Activated CD4-positive, CD25-positive, alpha-beta regulatory T cell treated with anti-CD3 and anti-CD28 coated beads, Interleukin-2, amount 50 U/mL, for 16 hours (primary cell): Measurements from ENCODE around the gene RPTOR.

ENCODE experiments used
- DNase-seq: peaks from one replicate; pipeline ENCODE4 v3.0.0-alpha.2; 2020; ENCODE audit warnings: low read depth, low spot score

Gene RPTOR

DNA sequence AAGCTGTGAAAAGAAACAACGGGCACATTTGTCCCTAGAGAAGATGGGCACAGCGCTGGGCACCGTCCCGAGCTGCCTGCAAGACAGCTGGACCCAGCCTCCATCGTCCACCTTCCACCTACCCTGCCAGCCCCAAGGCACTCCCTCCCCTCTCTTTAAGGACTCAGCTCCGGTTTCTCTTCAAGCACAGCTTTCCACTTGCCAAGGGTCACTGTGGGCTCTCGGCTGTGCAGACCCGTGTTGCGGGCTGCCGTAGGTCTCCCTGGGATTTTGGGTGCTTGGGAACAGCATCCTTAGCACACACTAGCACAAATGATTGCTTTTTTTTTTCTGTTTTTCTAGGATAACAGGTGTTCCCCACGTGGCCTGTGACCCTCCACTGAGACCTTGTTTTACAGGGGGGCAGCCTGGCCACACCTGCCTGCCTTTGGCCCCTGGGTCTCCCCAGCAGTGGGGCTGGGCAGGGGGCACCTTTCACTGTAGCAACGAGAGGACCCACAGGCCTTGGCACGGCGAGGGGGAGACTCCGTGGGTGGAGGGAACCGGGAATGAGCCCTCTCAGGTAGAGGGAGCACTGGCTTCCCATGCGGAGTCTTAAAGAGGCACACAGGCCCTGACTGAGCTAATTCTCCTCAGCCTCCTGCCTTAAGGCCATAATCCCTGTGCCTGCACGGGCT lies 448.4 kb downstream of the RPTOR start:
- no peak for DNase-seq

DNA sequence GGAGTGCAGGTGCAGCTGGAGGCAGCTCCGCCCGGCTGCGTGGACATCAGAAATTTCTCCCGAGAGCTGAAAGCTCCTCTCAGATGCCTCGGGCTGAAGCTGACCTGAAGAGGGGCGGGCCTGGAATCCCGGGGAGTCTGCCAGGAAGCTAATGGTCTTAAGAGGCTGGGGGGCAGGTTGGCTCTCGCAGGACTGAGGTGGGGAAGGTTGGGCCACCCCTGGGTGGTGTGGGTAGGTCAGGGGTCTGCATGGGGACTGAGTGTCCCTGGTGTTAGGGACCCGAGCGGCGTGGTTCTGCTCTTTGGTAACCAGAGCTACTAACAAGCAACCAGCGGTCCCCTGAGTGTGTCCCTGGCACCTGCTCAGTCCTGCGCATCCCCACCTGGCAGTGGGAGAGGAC lies 450.5 kb downstream of the RPTOR start:
- DNase-seq, result no peak

DNA sequence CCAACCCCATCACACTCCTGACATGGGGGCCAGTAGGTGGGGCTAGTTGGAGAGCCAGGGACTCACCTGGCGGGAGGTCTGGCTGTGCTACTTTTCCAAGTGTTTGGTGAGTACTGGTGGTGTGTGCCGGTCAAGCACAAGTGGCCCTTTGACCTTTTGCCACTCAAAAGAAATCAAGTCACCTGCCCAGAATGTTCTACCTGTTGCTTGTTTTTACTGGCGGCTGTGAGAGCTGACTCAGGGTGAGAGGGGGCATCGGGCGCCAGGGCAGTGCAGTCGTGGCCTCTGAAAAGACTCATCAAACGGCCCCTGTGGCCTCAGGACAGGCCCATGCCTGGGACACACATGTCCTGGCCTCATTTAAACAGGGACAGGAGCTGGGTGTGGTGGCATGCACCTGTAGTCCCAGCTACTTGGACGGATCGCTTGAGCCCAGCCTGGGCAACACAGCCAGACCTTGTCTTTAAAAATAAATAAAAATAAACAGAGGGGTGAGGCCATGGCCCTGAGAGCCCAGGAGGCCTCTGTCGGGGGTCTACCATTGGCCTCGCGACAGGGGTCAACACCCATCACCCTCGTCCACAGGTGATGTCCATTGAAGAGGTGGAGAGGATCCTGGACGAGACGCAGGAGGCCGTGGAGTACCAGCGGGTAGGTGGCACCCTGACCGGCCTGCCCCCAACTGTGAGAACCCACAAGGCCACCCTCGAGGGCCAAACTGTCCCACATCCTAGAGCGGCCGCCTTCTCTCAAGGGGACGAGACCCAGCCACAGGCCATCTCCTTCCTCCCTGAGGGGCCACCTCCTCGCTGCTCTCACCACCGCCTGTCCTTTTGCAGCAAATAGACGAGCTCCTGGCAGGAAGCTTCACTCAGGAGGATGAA lies 452.0 kb downstream of the RPTOR start:
- no peak for DNase-seq

DNA sequence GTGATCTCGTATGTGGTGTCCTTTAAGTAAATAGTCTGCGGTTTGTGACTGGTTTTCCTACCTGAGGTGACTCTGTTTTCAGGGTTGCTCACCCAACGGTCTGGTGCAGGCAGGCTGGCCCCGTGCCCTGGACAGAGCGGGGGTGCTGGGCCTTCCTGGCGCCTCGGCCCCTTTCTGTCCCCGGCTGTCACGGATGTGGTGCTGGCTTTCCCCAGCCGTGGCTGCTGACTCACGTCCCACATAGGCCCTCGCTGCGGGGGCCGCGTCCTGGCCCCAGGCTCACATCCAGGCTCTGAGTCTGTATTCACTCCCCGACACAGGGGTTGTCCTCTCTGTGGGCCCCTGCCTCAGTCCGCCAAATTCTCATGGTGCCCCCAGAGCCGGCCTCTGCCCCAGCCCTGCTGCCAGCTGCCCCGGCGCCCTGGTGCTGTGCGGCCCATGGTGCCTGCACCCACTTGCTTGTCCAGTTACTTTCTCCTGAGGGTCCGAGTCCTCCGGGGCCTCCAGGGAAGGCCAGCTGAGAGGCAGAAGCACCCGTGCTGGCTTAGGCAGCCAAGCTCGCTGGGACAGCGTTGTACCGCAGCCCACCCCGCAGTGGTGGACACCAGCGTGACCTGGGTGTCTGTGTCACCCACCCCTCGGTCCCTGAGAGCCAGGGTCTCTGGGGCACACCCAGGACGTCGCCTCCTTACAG lies 452.9 kb downstream of the RPTOR start:
- DNase-seq, result no peak

DNA sequence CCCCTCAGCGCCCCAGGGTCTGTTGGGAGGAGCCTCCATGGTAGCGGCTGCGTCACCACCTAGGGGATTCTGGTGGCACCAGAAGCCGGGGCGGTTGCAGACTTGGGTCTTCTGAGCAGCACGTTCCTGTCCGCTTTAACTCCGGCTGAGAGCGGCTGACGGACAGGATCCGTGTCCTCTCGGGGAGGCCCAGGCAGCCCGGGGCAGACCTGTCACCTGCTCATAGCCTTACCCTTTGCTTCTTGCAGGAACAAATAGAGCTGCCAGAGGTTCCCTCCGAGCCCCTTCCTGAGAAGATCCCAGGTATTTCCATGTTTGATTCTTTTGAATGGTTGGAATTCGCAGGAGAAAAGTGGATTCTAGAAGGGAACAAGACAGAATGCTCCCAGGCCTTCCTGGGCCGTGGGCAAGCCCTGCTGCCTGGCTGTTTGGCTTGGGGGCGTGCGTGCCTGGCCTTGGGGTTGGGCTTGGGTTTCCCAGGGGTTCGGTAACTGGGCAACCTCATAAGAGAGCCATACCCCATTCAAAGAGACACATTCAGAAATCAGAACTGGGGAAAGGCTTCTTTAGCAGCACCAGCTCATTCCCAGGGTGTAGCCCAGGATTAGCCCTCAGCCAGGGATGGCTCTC lies 453.6 kb downstream of the RPTOR start:
- DNase-seq, result no peak

DNA sequence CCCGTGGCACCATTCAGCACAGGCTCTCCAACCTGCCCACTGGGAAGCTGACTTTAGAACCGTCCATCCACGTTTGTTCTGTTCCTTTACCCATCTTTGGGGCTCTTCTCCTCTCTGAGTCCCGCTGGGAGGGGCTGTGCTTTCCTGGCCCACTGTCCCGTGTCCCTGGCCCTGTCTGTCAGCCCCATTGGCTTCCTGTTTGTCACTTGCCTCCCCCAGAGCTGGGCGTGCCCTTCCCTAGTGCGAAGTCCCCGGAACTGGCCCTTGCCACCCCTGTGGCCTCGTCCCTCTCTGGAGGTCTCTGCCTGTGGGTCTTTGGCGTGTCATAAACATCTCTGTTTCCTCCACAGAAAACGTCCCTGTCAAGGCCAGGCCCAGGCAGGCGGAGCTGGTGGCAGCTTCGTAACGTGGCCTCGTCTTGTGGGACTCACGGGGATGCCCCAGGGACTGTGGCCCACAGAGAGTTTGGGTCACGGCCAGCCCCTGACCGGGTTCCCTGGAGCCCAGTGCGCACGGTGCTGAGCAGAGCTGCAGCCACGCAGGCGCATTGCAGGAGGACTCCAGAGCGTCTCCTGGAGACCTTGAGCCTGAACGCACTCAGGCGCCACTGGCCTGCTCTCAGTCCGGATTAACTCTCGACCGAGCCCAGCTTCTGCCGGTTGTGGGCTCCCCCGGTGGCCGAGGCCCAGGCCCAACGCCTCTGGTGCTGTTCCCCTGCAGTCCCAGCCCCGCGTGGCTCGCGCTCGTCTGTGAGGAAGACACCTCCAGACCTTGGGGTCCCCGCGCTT lies 454.3 kb downstream of the RPTOR start:
- no peak for DNase-seq

DNA sequence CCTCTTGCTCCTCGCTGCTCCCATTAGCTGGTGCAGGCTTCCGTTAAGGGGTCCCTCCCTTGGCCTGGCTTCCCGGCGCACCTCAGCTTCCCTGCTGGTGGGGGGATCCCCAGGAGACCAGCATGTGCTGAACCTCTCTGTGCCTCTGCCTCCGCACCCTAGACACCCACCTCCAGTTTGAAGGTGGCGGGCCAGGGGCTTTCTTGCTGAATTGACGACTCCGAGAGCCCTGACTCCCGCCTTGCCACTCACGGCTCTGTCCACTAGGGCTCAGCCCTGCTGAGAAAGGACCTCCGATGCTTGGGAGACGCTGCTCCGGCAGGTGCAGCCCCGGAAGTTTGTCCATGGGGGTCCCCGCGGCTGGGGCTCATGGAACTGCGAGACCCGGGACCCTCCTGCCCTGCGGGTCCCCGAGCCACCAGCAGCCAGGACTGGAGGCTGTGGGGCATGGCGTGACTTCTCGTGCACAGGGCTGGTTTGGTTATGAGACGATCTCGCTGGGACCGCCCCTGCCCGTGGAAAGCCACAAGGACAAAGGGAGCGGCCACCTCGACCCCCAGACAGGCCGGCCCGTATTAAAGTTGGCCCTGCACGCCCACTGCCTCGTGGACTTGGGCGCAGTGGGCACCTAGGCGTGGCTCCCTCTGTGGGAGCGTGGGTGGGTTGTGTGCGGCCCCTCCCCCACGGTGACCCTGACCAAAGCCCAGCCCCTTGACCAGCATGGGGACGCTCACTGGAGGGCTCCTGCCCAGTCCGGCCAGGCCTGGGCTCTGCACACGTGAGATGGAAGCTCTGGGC lies 455.1 kb downstream of the RPTOR start:
- no peak for DNase-seq

DNA sequence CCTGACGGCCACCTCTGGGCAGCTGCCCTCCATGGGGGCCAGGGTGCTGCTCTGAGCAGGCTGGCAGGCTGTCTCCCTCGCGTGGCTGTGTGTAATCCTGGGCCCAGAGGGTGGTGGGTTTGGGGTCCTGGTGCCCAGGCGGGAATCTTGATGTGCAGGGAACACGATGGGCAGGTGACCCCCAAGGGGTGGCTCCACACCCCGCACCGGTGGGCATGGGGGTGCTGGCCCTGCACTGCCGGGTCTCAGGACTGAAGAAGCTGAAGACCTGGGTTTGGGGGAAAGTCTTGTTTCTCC lies 455.6 kb downstream of the RPTOR start:
- no peak for DNase-seq

DNA sequence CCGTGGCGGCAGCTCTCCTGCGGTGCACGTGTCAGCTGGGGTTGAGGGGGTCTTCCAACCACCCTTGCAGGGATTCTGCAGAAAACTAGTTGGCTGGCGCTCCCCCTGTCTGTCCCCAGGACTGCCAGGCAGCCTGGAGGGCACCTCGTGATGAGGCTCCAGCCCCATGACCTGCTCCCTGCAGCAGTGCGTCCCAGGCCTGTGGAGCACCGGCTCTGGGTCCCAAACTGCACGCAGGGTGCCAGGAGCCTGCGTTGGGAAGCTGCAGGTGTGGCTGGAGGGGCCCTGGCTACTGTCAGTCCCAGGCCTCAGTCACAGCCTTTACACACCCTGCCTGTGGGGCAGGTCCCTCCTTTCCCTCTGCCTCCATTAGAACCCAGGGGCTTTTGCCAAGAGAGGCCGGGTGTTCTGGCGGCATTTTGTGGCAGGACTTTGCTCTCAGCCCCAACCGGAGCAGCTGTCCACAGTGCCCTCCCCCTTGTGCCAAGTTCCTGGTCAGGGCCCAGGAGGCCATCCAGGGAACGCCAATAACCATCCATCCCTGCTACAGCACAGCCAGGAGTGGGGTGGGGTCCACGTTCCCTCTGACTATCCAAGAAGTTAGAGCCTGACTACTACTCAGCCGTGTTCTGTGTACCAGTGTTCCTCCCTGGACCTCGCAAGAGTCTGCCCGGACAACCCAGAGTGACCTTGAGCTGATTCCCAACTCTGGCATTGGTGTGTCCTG lies 456.2 kb downstream of the RPTOR start:
- no peak for DNase-seq

DNA sequence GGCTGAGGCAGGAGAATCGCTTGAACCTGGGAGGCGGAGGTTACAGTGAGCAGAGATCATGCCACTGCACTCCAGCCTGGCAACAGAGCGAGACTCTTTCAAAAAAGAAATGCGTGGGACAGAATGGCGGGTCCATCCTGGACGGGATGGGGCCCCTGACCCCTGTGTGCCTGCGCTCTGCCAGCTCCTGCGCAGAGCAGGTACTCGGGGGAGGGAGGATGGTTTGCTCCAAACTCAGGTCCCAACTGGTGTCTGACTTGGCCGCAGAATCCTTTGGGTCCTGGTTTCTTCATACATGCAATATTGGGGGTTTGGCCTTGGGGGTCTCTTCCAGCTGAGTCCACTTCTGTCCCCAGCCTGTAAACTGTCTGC lies 457.4 kb downstream of the RPTOR start:
- no peak for DNase-seq

DNA sequence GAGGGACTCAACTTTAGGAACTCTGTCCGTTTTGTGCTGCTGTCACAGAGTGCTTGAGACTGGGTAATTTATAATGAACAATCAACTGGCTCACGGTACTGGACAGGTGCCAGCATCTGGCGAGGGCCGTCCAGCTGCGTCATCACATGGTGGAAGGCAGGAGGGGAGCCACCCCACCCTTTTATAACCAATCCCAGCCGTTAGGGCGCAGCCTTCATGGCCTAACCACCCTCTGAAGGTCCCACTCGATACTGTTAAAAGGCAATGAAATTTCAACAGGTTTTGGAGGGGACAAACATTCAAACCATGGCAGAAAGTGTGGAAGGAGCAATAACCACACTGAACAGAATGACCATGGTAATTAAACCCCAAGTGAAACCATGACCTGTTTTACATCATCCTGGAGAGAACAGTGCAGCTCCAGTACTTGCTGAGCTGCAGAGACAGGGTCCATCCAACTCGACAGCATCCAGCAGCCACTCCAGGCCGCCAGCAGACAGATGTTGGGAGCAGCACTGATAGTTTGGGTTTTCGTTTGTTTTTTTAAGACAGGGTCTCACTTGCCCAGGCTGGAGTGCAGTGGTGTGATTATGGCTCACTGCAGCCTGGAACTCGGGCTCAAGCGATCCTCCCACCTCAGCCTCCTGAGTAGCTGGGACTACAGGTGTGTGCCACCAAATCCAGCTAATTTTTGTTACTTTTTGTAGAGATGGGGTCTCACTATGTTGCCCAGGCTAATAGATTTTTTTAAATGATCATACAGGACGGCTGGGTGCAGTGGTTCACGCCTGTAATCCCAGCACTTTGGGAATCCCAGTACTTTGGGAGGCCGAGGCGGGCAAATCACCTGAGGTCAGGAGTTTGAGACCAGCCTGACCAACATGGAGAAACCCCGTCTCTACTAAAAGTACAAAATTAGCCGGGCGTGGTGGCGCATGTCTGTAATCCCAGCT lies 458.0 kb downstream of the RPTOR start:
- no peak for DNase-seq

DNA sequence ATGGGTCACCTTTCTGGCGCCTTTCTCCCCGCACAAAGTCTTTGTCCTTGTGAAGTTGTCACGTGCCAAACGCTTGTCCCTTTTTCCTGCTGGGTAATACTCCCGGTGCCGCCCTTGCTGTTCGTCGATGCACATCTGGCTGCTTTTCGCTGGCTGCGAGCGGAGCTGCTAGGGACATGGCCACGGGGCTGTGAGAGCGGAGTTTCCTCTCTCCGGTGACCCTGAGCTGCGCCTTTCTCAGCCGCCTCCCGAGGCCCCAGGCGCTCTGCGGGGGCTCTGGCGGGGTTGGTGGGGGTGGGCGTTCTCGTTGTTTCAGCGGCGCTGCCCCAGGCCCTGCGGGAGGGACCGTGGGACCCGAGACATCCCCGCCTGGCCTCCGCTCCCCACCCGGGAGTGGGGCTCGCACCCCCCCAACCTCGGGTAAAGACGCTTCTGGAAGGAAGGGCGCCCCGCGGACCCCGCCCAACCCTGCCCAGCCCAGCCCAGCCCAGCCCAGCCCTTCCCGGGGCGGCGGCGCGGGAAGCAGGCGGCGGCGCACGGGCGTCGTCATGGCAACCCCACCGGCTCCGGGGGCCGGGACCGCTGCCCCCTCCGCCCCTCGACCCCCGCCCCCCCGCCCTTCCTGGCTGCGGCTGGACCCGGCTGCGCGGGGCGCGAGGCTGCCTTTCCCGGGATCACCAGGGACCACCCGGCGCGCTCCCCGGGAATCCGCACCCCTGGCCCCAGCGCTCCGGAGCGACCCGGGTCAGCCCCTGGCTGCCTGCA lies 459.3 kb downstream of the RPTOR start:
- no peak for DNase-seq

DNA sequence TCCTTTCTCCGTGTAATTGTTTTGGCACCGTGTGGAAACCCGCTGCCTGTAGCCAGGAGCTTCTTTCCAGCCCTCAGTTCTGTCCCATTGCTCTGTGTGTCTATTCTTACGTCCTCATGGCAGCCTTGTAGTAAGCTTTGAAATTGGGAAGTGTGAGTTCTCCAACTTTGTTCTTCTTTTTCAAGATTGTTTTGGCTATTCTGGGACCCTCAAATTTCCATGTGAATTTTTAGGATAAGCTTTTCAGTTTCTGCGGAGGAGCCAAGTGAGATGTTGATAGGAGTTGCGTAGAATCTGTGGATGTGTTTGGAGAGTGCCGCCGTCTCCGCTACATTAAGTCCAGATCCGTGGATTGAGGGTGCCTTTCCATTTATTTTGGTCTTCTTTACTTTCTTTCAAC lies 462.3 kb downstream of the RPTOR start:
- no peak for DNase-seq

DNA sequence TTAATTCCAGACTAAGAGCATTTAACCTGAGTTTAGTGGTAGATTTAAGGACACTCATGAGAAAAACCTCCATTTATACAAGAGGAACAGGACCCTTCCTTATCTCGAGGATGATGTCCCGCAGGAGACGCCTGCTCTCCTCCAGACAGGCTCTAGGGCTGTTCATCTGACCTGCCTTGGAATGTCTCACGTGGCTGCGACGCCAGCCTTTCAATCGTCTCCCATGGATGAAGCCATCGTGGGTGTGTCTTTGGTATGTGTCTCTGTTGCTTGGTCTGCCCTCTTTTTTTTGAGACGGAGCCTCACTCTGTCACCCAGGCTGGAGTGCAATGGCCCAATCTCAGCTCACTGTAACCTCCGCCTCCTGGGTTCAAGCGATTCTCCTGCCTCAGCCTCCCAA lies 463.5 kb downstream of the RPTOR start:
- no peak for DNase-seq

DNA sequence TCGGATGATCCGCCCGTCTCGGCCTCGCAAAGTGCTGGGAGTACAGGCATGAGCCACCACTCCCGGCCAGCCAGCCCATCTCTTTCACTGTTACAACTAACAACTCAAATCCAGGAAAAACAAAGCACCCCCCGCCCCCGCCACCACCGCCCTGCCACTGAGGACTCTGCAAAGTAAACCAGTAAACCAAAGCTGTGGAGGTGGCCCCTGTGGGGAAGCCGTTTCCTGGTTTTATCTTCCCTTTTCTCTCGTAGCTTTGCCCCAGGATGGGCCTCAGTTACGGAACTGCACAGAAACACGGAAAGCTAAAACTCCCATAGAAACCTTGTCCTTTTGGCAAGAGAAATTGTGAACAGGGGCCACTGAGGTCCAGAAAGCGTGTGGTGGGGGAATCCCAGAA lies 464.5 kb downstream of the RPTOR start:
- no peak for DNase-seq

DNA sequence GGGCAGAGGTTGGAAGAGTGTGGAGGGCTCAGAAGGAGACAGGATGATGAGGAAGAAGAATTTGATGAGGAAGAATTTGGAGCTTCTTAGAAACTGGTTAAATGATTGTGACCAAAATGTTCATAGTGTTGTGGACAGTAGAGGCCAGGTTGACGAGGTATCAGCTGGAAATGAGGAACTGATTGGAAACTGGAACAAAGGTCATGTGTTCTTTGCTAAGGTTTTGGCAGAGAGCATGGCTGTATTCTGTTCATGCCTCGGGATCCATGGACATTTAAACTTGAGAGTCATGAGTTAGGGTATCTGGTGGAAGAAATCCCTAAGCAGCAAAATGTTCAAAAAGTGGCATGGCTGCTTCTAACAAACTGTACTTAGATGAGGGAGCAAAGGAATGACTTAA lies 466.3 kb downstream of the RPTOR start:
- no peak for DNase-seq

DNA sequence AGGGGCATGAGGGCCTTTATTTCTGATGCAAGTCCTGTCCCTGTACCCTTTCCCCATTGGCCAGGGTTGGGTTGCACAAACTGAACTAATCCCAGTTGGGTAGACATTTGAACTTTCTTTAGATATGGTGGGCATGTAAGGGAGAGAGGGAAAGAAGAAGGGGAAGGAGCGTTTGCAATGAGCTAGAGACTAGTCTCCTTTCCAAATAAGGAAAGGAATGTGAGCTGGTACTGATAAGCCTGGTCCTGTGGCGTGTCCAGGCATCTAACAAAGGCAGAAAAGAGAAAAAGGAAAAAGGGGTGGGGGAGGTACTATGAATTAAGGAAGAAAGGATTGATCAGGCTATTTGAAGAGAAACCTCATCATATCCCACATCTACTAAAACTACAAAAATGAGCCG lies 467.3 kb downstream of the RPTOR start:
- no peak for DNase-seq
